ENCODE measurements around the gene ZNRF3.

The ZNRF3 gene

DNA sequence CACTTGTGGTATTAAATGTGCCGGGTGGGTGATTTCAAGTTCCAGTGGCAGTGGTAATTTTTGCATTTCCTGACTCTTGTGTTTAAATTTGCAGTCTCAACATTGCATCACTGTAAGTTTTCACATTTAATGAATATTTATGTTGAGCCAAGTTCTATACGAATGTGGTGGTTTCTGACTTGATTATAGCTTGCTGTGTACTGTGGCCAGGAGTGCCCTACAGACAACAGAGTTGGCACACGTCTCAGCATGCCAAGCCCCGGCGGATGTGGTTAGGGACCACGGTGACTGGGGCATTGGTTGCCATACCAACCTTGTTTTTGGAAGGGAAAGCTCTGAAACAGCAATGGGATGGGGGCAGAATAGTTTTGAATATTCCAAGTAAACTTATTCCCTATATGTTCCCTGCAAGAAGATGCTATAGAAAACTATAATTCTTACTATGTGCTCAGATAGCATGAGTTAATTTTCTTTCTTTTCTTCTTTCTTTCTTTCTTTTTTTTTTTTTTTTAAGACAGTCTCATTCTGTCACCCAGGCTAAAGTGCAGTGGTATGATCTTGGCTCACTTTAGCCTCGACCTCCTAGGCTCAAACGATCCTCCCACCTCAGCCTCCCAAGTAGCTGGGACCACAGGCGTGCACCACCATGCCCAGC is 16.0 kb downstream of the ZNRF3 start:
- no peak for DNase-seq (ENCODE audit: low read depth in 2 of 2)

DNA sequence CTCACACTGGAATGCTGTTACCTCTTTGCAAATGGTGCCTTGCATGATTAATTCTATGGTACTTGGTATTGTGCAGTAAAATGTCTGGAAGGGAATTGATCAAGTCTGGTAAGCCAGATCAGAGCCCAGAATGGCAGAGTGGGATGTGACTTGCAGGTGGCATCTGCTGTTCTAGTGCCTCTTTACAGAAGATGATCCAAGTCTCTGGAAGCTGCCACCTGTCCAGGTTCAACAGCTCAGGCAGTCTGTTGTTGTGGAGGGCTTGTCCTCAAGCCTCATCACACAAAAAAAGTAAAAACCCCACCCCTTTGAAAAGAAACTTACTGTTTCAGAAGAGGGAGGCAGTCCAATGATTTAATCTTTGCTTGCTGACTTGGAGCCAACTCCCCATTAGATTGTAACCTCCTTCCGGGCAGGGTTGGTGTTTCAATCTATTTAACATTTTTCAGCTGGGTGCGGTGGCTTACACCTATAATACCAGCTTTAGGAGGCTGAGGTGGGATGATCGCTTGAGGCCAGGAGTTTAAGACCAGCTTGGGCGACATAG is 17.1 kb downstream of the ZNRF3 start:
- TF ChIP-seq, protein P1, sequence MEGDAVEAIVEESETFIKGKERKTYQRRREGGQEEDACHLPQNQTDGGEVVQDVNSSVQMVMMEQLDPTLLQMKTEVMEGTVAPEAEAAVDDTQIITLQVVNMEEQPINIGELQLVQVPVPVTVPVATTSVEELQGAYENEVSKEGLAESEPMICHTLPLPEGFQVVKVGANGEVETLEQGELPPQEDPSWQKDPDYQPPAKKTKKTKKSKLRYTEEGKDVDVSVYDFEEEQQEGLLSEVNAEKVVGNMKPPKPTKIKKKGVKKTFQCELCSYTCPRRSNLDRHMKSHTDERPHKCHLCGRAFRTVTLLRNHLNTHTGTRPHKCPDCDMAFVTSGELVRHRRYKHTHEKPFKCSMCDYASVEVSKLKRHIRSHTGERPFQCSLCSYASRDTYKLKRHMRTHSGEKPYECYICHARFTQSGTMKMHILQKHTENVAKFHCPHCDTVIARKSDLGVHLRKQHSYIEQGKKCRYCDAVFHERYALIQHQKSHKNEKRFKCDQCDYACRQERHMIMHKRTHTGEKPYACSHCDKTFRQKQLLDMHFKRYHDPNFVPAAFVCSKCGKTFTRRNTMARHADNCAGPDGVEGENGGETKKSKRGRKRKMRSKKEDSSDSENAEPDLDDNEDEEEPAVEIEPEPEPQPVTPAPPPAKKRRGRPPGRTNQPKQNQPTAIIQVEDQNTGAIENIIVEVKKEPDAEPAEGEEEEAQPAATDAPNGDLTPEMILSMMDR (IDR thresholded peaks at IDR 0.05; ENCODE audit: low read depth, low read length): no peak
- no peak for DNase-seq (ENCODE audit: low read depth in 2 of 2)
- H3K4me3 ChIP-seq (replicated peaks in 1 of 2; ENCODE audit: low read depth in 2 of 2, low read length in 2 of 2): no peak overlapping the region

More for the DNA sequence above, 16.0 kb downstream of the ZNRF3 start:
- TF ChIP-seq, protein P1 (IDR thresholded peaks at IDR 0.05; ENCODE audit: low read depth, low read length): no peak
- H3K4me3 ChIP-seq (replicated peaks in 1 of 2; ENCODE audit: low read depth in 2 of 2, low read length in 2 of 2): no peak overlapping the region

DNA sequence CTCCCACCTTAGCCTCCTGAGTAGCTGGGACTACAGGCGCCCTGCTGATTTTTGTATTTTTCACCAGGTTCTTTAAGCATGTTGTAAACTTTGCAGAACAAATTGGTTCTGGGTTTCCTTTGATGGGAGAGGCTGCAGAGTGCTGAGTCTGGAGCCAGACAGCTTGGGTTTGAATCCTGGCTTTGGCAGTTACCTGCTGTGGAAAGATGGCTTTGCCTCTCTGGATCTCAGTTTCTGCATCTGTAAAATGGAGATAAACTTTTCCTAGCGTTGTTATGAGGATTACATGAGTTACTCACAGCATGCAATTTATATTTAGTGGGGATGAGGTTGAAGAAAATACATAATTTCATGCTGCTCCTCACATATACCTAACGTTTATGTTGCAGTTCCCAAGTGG is 19.1 kb downstream of the ZNRF3 start:
- H3K4me3 ChIP-seq (replicated peaks in 1 of 2; ENCODE audit: low read depth in 2 of 2, low read length in 2 of 2): no peak overlapping the region
- no peak for DNase-seq (ENCODE audit: low read depth in 2 of 2)
- TF ChIP-seq, protein P1 (IDR thresholded peaks at IDR 0.05; ENCODE audit: low read depth, low read length): no peak

DNA sequence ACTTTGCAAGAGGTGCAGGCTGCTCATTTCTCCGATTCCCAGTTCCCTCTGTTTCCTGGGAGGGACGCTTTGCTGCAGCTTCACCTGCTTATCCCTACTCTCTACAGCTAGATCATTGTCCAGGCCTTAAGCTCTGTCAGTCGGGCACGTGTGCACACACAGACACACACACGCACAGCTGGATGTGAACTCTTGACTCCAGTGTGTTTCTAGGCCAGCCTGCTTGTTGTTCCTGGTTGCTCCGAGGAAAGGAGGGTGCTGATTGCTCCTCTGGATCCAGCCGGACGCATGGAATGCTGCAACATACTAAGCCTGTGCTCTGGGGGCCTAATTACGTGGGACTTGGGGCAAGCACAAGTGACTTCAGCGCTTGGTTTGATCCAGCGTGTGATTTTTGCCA is 19.7 kb downstream of the ZNRF3 start:
- DNase-seq (ENCODE audit: low read depth in 2 of 2): no peak
- TF ChIP-seq, protein P1 (IDR thresholded peaks at IDR 0.05; ENCODE audit: low read depth, low read length): no peak
- H3K4me3 ChIP-seq (replicated peaks in 1 of 2; ENCODE audit: low read depth in 2 of 2, low read length in 2 of 2): no peak overlapping the region

DNA sequence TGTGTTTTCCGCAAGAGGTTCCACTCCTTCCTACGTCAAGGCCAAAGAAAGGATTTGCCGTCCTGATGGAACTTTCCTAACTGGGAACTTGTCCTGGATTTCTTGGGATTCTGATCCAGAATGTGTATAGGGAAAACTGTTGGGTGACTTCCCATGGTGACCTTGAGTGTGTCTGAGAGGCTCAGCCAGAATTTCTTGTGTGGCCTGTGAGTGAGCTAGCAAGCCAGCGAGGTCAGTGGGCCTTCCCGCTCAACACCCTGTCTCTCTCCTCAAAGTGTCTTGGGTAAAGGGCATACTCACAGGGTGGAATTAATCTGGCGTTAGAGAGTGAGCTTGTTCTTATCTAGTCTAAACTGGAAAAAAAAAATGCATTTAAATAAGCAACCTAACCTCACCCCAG is 20.4 kb downstream of the ZNRF3 start:
- TF ChIP-seq, protein P1 (IDR thresholded peaks at IDR 0.05; ENCODE audit: low read depth, low read length): no peak
- DNase-seq (ENCODE audit: low read depth in 2 of 2): no peak
- H3K4me3 ChIP-seq (replicated peaks in 1 of 2; ENCODE audit: low read depth in 2 of 2, low read length in 2 of 2): no peak overlapping the region

DNA sequence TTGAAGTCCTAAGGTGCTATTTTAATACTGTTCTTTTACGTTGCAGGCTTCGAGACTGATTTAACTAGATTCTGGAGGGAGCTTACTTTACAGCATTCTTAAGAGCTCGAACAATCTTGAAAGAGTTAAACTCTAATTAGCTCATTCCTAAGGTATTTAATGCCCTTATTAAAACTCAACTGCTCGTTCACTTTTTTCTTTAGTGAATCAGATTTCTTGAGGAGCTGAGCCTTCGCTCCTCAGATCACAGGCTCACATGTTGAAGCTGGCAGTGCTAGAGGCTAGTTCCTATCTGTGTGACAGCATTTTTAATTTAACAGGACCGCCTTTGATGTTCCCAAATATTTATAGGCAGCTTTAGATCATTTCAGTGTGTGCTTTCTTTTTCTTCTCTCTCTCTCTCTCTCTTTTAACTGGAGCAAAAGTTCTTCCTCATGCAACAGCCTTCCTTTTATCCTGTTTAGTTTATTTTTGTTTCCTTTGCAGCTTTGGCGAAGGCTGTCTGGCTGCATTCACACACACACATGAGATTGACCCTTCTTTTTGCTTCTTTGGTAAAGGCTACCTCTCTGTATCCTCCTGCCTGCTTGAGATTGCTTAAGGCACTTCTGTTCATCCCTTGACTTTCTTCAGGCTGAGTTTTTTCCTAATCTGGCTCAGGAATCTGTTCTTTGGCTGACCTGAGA is 21.0 kb downstream of the ZNRF3 start:
- TF ChIP-seq, protein P1 (IDR thresholded peaks at IDR 0.05; ENCODE audit: low read depth, low read length): no peak
- H3K4me3 ChIP-seq (replicated peaks in 1 of 2; ENCODE audit: low read depth in 2 of 2, low read length in 2 of 2): no peak overlapping the region
- no peak for DNase-seq (ENCODE audit: low read depth in 2 of 2)

All from cardiac fibroblast (primary cell).